ENCODE results near the gene KSR2.

Gene KSR2

GRCh38 chr12:117580015-117580717 is 388.6 kb downstream of the KSR2 start (continued):
- no peak for TF ChIP-seq ZNF398 (tag by site-specific recombination; IDR thresholded peaks at IDR 0.05)

- no peaks in the 10 kb centered on the region for H3K4me1 ChIP-seq (ENCODE audit: control insufficient read depth, insufficient read depth, low read length)
- no peak overlapping the region for H3K27ac ChIP-seq (ENCODE audit: extremely low read depth, low read depth, low read length)
- TF ChIP-seq ZNF157 (tag by site-specific recombination; IDR thresholded peaks at IDR 0.05): peak; percentile 92
- TF ChIP-seq ZFP3 (tag by site-specific recombination; IDR thresholded peaks at IDR 0.05; ENCODE audit: low read depth): no peak
- CTCF ChIA-PET: interaction anchor here (1.2 kb wide), 1 partner anchor 10 kb away, joined by 6 read pairs; no protein-coding TSS in a partner anchor
- H3K36me3 ChIP-seq (ENCODE audit: control insufficient read depth in 2 of 2, insufficient read depth in 1 of 2, low read length in 2 of 2): no peaks in the 10 kb centered on the region
- no peaks in the 10 kb centered on the region for H3K9me3 ChIP-seq (ENCODE audit: control insufficient read depth, insufficient read depth, low read depth, low read length)
- POLR2A ChIA-PET: no interaction called here
- H3K4me3 ChIP-seq (ENCODE audit: low read depth, low read length): no peak overlapping the region
Observed at GRCh38 chr12:117577122-117577657, 391.6 kb downstream of the KSR2 start.

- Histone ChIP-seq H3K4me3 (ENCODE audit: low read depth, low read length) (no peak overlapping the region), H3K27ac (ENCODE audit: extremely low read depth, low read depth, low read length) (no peak overlapping the region), H3K36me3 (ENCODE audit: control insufficient read depth in 2 of 2, insufficient read depth in 1 of 2, low read length in 2 of 2) (no peaks in the 10 kb centered on the region), H3K4me1 (ENCODE audit: control insufficient read depth, insufficient read depth, low read length) (no peaks in the 10 kb centered on the region), H3K9me3 (ENCODE audit: control insufficient read depth, insufficient read depth, low read depth, low read length) (no peaks in the 10 kb centered on the region)
- TF ChIP-seq, protein P1, sequence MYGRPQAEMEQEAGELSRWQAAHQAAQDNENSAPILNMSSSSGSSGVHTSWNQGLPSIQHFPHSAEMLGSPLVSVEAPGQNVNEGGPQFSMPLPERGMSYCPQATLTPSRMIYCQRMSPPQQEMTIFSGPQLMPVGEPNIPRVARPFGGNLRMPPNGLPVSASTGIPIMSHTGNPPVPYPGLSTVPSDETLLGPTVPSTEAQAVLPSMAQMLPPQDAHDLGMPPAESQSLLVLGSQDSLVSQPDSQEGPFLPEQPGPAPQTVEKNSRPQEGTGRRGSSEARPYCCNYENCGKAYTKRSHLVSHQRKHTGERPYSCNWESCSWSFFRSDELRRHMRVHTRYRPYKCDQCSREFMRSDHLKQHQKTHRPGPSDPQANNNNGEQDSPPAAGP (tag by site-specific recombination; IDR thresholded peaks at IDR 0.05): no peak
- no peak for TF ChIP-seq HOXC10 (CRISPR knock-in tag; IDR thresholded peaks at IDR 0.05)
- no peak for TF ChIP-seq ZSCAN30 (tag by site-specific recombination; IDR thresholded peaks at IDR 0.05)
- no peak for TF ChIP-seq SALL2 (tag by site-specific recombination; IDR thresholded peaks at IDR 0.05; ENCODE audit: borderline replicate concordance)
- no peak for TF ChIP-seq ZNF473 (tag by site-specific recombination; IDR thresholded peaks at IDR 0.05)
- TF ChIP-seq ZNF274 (IDR thresholded peaks at IDR 0.05; ENCODE audit: low read length): no peak
- TF ChIP-seq ZNF274 (tag by site-specific recombination; IDR thresholded peaks at IDR 0.05; ENCODE audit: borderline replicate concordance): no peak
- TF ChIP-seq, protein P2, sequence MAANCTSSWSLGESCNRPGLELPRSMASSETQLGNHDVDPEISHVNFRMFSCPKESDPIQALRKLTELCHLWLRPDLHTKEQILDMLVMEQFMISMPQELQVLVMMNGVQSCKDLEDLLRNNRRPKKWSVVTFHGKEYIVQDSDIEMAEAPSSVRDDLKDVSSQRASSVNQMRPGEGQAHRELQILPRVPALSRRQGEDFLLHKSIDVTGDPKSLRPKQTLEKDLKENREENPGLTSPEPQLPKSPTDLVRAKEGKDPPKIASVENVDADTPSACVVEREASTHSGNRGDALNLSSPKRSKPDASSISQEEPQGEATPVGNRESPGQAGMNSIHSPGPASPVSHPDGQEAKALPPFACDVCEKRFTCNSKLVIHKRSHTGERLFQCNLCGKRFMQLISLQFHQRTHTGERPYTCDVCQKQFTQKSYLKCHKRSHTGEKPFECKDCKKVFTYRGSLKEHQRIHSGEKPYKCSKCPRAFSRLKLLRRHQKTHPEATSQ (tag by site-specific recombination; IDR thresholded peaks at IDR 0.05): no peak
- TF ChIP-seq ZFP37 (tag by site-specific recombination; IDR thresholded peaks at IDR 0.05): no peak
- TF ChIP-seq ZNF791 (tag by site-specific recombination; IDR thresholded peaks at IDR 0.05): no peak
- no peak for TF ChIP-seq ZNF2 (tag by site-specific recombination; IDR thresholded peaks at IDR 0.05)
- POLR2A ChIA-PET: no interaction called here
- CTCF ChIA-PET: interaction anchor here (0.6 to 1.0 kb wide), 4 partner anchors 207 to 802 kb away, joined by 3 to 4 read pairs (median 3); no protein-coding TSS in a partner anchor
Observed at GRCh38 chr12:117576053-117576452, 392.7 kb downstream of the KSR2 start.

- Histone ChIP-seq H3K4me3 (ENCODE audit: low read depth, low read length) (no peak overlapping the region), H3K27ac (ENCODE audit: extremely low read depth, low read depth, low read length) (no peak overlapping the region), H3K36me3 (ENCODE audit: control insufficient read depth in 2 of 2, insufficient read depth in 1 of 2, low read length in 2 of 2) (no peaks in the 10 kb centered on the region), H3K9me3 (ENCODE audit: control insufficient read depth, insufficient read depth, low read depth, low read length) (no peaks in the 10 kb centered on the region), H3K4me1 (ENCODE audit: control insufficient read depth, insufficient read depth, low read length) (no peaks in the 10 kb centered on the region)
- TF ChIP-seq YY1 (tag by site-specific recombination; IDR thresholded peaks at IDR 0.05): no peak
- no peak for TF ChIP-seq ZFP37 (tag by site-specific recombination; IDR thresholded peaks at IDR 0.05)
- ChIA-PET POLR2A (no interaction called here), CTCF (no interaction called here)
Observed at GRCh38 chr12:117574655-117575054, 394.1 kb downstream of the KSR2 start.

Data from HEK293 (cell line).